H1 (cell line): Measurements from ENCODE around the gene PRPF40B. TPM values are rescaled to one million over a fixed set of nuclear protein-coding genes. Genes with fewer than 3 reads are reported as not detected.

Source experiments
- CTCF ChIA-PET: fragments of 300-600 bp; sonication (Branson Sonifier 250); formaldehyde crosslinking; loops from one replicate; lab custom pipeline; 2021; ENCODE audit not compliant: partially characterized antibody; lab: Charles Lee
- POLR2A ChIA-PET: fragments of 300-600 bp; sonication (Branson Sonifier 250); formaldehyde crosslinking; loops from one replicate; lab custom pipeline; 2021; ENCODE audit warnings: inconsistent platforms; ENCODE audit not compliant: partially characterized antibody; lab: Charles Lee
- DNase-seq, 2 experiments: peaks; one replicate each; pipeline versions ENCODE4 v3.0.0 to v3.0.0-alpha.2; 2010 to 2022; ENCODE audit warnings: low spot score in 2 of 2, low read depth in 1 of 2, mixed read lengths in 1 of 2
- FAIRE-seq: peaks from 2 replicates; lab custom pipeline; 2011; peaks lifted over from hg19 to GRCh38; lab: Jason Lieb, UNC
- H2AFZ ChIP-seq: 2 replicates; pipeline ENCODE4 v1.8.1; 2012; ENCODE audit warnings: low read length, inconsistent platforms
- H2AK5ac ChIP-seq: 2 replicates; pipeline ENCODE4 v1.6.1; 2013; ENCODE audit warnings: low read depth, low read length
- H2BK120ac ChIP-seq: replicated peaks from 2 replicates; pipeline ENCODE3; 2013; ENCODE audit warnings: low read depth, low read length, inconsistent platforms
- H2BK12ac ChIP-seq: 2 replicates; pipeline ENCODE4 v1.6.1; 2013; ENCODE audit warnings: low read depth, low read length
- H2BK15ac ChIP-seq: 2 replicates; pipeline ENCODE4 v1.6.1; 2013; ENCODE audit warnings: low read length
- H2BK20ac ChIP-seq: 2 replicates; pipeline ENCODE4 v1.6.1; 2013; ENCODE audit warnings: low read length
- H2BK5ac ChIP-seq: 2 replicates; pipeline ENCODE4 v1.6.1; 2013; ENCODE audit warnings: low read depth, low read length
- H3K14ac ChIP-seq: 2 replicates; pipeline ENCODE4 v1.6.1; 2013; ENCODE audit warnings: inconsistent platforms; ENCODE audit not compliant: insufficient read length
- H3K18ac ChIP-seq: 2 replicates; pipeline ENCODE4 v1.6.1; 2013; ENCODE audit warnings: low read length; ENCODE audit errors: extremely low read depth
- H3K23ac ChIP-seq: 2 replicates; pipeline ENCODE4 v1.6.1; 2013; ENCODE audit warnings: inconsistent platforms; ENCODE audit not compliant: insufficient read length
- H3K23me2 ChIP-seq: 2 replicates; pipeline ENCODE4 v1.6.1; 2013; ENCODE audit warnings: low read depth, low read length
- H3K27ac ChIP-seq: 2 replicates; pipeline ENCODE4 v1.6.1; 2011; ENCODE audit warnings: low read depth, low read length, inconsistent platforms
- H3K27me3 ChIP-seq, 4 experiments: replicated peaks in 1 of 4; 1 replicate in 1 of 4; 2 replicates in 3 of 4; pipeline versions ENCODE4 v1.6.1 to v1.8.1; 2011 to 2013; ENCODE audit warnings: low read length in 3 of 4, mild to moderate bottlenecking in 3 of 4, inconsistent platforms in 2 of 4, mixed read lengths in 2 of 4, moderate library complexity in 1 of 4; ENCODE audit not compliant: control insufficient read depth in 3 of 4, insufficient read depth in 3 of 4; ENCODE audit errors: extremely low read depth in 1 of 4
- H3K36me3 ChIP-seq, 4 experiments: 2 replicates each; pipeline versions ENCODE4 v1.6.1 to v1.8.1; 2011 to 2013; ENCODE audit warnings: mild to moderate bottlenecking in 4 of 4, low read length in 3 of 4, moderate library complexity in 2 of 4, control low read depth in 1 of 4, inconsistent platforms in 1 of 4; ENCODE audit not compliant: insufficient read depth in 4 of 4, control insufficient read depth in 2 of 4
- H3K4ac ChIP-seq: replicated peaks from 2 replicates; pipeline ENCODE3; 2013; ENCODE audit warnings: low read length, low read depth, mixed read lengths, inconsistent platforms; ENCODE audit not compliant: insufficient read length
- H3K4me1 ChIP-seq, 4 experiments: replicated peaks in 1 of 4; 1 replicate in 1 of 4; 2 replicates in 3 of 4; pipeline versions ENCODE4 v1.6.1 to v1.8.1; 2011 to 2013; ENCODE audit warnings: low read length in 3 of 4, inconsistent platforms in 2 of 4, mixed read lengths in 1 of 4; ENCODE audit not compliant: insufficient read depth in 4 of 4, control insufficient read depth in 3 of 4
- H3K4me2 ChIP-seq, 2 experiments: 2 replicates each; pipeline versions ENCODE4 v1.6.1 to v1.8.1; 2011 to 2013; ENCODE audit warnings: low read depth in 2 of 2, low read length in 2 of 2, control low read depth in 1 of 2, inconsistent platforms in 1 of 2, mild to moderate bottlenecking in 1 of 2; ENCODE audit not compliant: insufficient read depth in 1 of 2
- H3K4me3 ChIP-seq, 4 experiments: fragments of 200-600, 300-600 bp in 1 of 4; sonication (generic), shearing (Covaris generic), sonication (Bioruptor Twin) in 1 of 4; 2 replicates each; pipeline versions ENCODE4 v1.5.1 to v1.8.1; 2011 to 2016; ENCODE audit warnings: low read length in 4 of 4, low read depth in 3 of 4, control low read depth in 2 of 4, inconsistent platforms in 2 of 4, mild to moderate bottlenecking in 2 of 4, mixed read lengths in 1 of 4, moderate library complexity in 1 of 4; ENCODE audit not compliant: insufficient read depth in 2 of 4; ENCODE audit errors: extremely low read depth in 1 of 4
- H3K56ac ChIP-seq: replicated peaks from 2 replicates; pipeline ENCODE3; 2013; ENCODE audit warnings: low read depth, mild to moderate bottlenecking, mixed read lengths, low read length, inconsistent platforms; ENCODE audit not compliant: insufficient read length
- H3K79me1 ChIP-seq: 2 replicates; pipeline ENCODE4 v1.6.1; 2013; ENCODE audit warnings: low read depth, low read length, control low read depth
- H3K79me2 ChIP-seq, 2 experiments: 2 replicates each; pipeline versions ENCODE4 v1.6.1 to v1.8.1; 2012 to 2013; ENCODE audit warnings: low read length in 2 of 2, mild to moderate bottlenecking in 2 of 2, inconsistent platforms in 1 of 2; ENCODE audit not compliant: insufficient read depth in 2 of 2, control insufficient read depth in 1 of 2
- H3K9ac ChIP-seq, 4 experiments: replicated peaks in 1 of 4; 1 replicate in 1 of 4; 2 replicates in 3 of 4; pipeline versions ENCODE4 v1.6.1 to v1.8.1; 2011 to 2013; ENCODE audit warnings: low read depth in 3 of 4, low read length in 3 of 4, control low read depth in 2 of 4, mild to moderate bottlenecking in 2 of 4, moderate library complexity in 2 of 4, inconsistent platforms in 1 of 4; ENCODE audit errors: extremely low read depth in 1 of 4
- H3K9me3 ChIP-seq, 2 experiments: 2 replicates each; pipeline versions ENCODE4 v1.6.1 to v1.8.1; 2012 to 2013; ENCODE audit warnings: mild to moderate bottlenecking in 2 of 2, moderate library complexity in 2 of 2, control low read depth in 1 of 2, inconsistent platforms in 1 of 2, low read depth in 1 of 2, low read length in 1 of 2, mixed read lengths in 1 of 2; ENCODE audit not compliant: insufficient read depth in 2 of 2
- H4K20me1 ChIP-seq, 2 experiments: replicated peaks in 1 of 2; 2 replicates each; pipeline versions ENCODE3 to v1.8.1; 2011 to 2013; ENCODE audit warnings: inconsistent platforms in 2 of 2, low read length in 2 of 2, mild to moderate bottlenecking in 1 of 2; ENCODE audit not compliant: insufficient read depth in 2 of 2, control insufficient read depth in 1 of 2
- H4K5ac ChIP-seq: 2 replicates; pipeline ENCODE4 v1.6.1; 2013; ENCODE audit warnings: low read length, low read depth, mixed read lengths, inconsistent platforms; ENCODE audit not compliant: insufficient read length
- H4K8ac ChIP-seq: 2 replicates; pipeline ENCODE4 v1.8.0; 2013; ENCODE audit warnings: mild to moderate bottlenecking, moderate library complexity, low read length, inconsistent platforms; ENCODE audit not compliant: insufficient read depth; ENCODE audit errors: extremely low read depth
- H4K91ac ChIP-seq: replicated peaks from 2 replicates; pipeline ENCODE3; 2013; ENCODE audit warnings: low read length, mixed read lengths, inconsistent platforms; ENCODE audit not compliant: insufficient read length
- GABPA ChIP-seq: IDR thresholded peaks from 2 replicates; pipeline ENCODE4 v1.6.1; 2011; ENCODE audit warnings: mild to moderate bottlenecking, low read length, moderate library complexity, borderline replicate concordance; ENCODE audit not compliant: insufficient read depth
- WGBS, 2 experiments: shearing (Covaris generic) in 1 of 2; methylation state at CpG; one replicate each; pipeline versions ENCODE4 v1.1.6 to v1.1.7; 2013 to 2015; ENCODE audit warnings: low lambda C conversion rate in 2 of 2, mixed read lengths in 2 of 2, inconsistent platforms in 1 of 2, low coverage in 1 of 2, missing lambda C conversion rate in 1 of 2; ENCODE audit not compliant: insufficient replicate concordance in 2 of 2, insufficient coverage in 1 of 2, insufficient read length in 1 of 2; ENCODE audit errors: extremely low coverage in 1 of 2, missing lambda C conversion rate in 1 of 2; 5-methylcytosine and 5-hydroxymethylcytosine counted together
- polyA plus RNA-seq, 7 experiments: library from polyadenylated mRNA; depleted of rRNA in 3 of 7; stranded (reverse) in 5 of 7; unstranded in 2 of 7; fragments of >200 nt in 5 of 7; fragments of 200-250 nt in 2 of 7; gene quantifications; 1 replicate in 5 of 7; 2 replicates in 1 of 7; 4 replicates in 1 of 7; pipeline versions ENCODE4 v1.2.1 to v1.2.3, GENCODE V29; 2011 to 2013; ENCODE audit warnings: missing spikeins in 2 of 7, mixed read lengths in 2 of 7
- total RNA-seq: library from RNA; stranded (reverse); fragmentation: NEBNext Ultra II Directional; extraction: Animal tissue kit (Norgen Biotek cat#: 25700); gene quantifications from 2 replicates; pipeline ENCODE4 v1.2.1, GENCODE V29; 2021

PRPF40B gene
- total and polyA plus RNA-seq, 2 of the 8 experiments (the other 6 are each of a cell fraction or from before 2014, with no cell fraction given): 14.4 to 24.4 TPM

DNA sequence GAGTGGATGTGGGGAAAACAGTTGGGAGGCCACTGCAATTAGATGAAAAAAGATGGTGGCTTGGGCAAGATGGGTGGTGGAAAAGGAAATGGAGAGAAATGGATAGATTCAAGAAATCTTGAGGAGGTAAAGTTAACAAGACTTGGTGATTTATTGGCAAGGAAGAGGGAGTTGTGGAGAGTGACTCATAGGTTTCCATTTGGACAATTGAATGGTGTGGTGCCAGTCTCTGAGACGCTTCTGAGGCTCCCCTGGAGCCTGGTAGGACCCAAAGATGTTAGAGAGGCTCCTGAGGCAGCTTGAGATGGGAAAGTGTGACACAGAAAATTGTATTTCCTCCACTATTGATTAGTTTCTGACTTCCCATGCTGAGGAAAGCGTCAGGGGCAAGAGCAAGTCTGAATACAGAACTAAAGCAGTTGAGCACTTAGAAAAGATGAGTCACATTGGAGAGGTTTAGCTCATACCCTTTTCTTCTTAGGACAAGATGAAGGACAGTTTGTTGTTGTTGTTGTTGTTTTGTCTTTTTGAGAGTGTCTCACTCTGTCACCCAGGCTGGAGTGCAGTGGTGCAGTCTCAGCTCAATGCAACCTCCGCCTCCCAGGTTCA is 4.5 kb downstream of the PRPF40B start:
- H3K18ac ChIP-seq: no peak overlapping the region
- POLR2A ChIA-PET: interaction anchor here (0.6 to 3.4 kb wide), 7 partner anchors 9 to 788 kb away, joined by 3 to 17 read pairs (median 3); partner anchors contain the start of gene TMBIM6
- WGBS, 2 experiments: 90% methylated on average over 3 of the region's 3 CpGs; no CpG with 5 or more reads in 1 of the 2 experiments
- no peak overlapping the region for H3K9ac ChIP-seq
- H3K27me3 ChIP-seq: no peaks in the 10 kb centered on the region
- H2BK15ac ChIP-seq: no peak overlapping the region
- H3K27ac ChIP-seq: no peak overlapping the region
- H3K9me3 ChIP-seq: no peaks in the 10 kb centered on the region
- no peak overlapping the region for H2BK20ac ChIP-seq
- H4K20me1 ChIP-seq: no peaks in the 10 kb centered on the region
- H4K91ac ChIP-seq: no peak overlapping the region
- no peaks in the 10 kb centered on the region for H3K79me2 ChIP-seq
- peaks cover 0 to 2% (median 0%) of the 10 kb centered on the region in 4 experiments; a peak in 2 of 7 replicates for H3K4me1 ChIP-seq
- H3K56ac ChIP-seq: no peak overlapping the region
- H4K5ac ChIP-seq: no peak overlapping the region
- 0 out of 8 replicates have a peak, but pooled peaks cover 0 to 4% (median 0%) of the 10 kb centered on the region in 4 experiments for H3K36me3 ChIP-seq
- no peak for TF ChIP-seq GABPA
- TF ChIP-seq, all 59 proteins: peak for 0
- DNase-seq (no peak), FAIRE-seq (no peak)
- H2BK5ac ChIP-seq: no peak overlapping the region
- no peak overlapping the region for H3K4me3 ChIP-seq
- no peak overlapping the region for H2BK120ac ChIP-seq
- H4K8ac ChIP-seq: no peak overlapping the region
- no peaks in the 10 kb centered on the region for H3K79me1 ChIP-seq
- H3K23me2 ChIP-seq: peaks cover 7% of the 10 kb centered on the region; the same call in 1 of the 2 replicates
- H3K14ac ChIP-seq: no peak overlapping the region
- H2AFZ ChIP-seq: no peak overlapping the region
- no peak overlapping the region for H3K4ac ChIP-seq
- H2BK12ac ChIP-seq: no peak overlapping the region
- CTCF ChIA-PET: interaction anchor here (0.9 to 9.4 kb wide), 7 partner anchors 9 to 285 kb away, joined by 3 to 58 read pairs (median 3); no protein-coding TSS in a partner anchor
- no peak overlapping the region for H3K4me2 ChIP-seq
- H2AK5ac ChIP-seq: no peak overlapping the region
- H3K23ac ChIP-seq: no peak overlapping the region
